PC-9 (cell line): Measurements from ENCODE around the gene LASP1.

Experiments
- EZH2 ChIP-seq: fragments of 200-600 bp; sonication (generic); IDR thresholded peaks from 2 replicates; pipeline ENCODE4 v1.8.0; 2017; ENCODE audit warnings: antibody characterized with exemption, low read depth
- TF ChIP-seq, protein P1 (sequence below): fragments of 200-600 bp; sonication (generic); conservative IDR thresholded peaks from 2 replicates; pipeline ENCODE4 v1.6.1; 2017; ENCODE audit warnings: mixed run types, antibody characterized with exemption, mild to moderate bottlenecking, moderate library complexity

DNA sequence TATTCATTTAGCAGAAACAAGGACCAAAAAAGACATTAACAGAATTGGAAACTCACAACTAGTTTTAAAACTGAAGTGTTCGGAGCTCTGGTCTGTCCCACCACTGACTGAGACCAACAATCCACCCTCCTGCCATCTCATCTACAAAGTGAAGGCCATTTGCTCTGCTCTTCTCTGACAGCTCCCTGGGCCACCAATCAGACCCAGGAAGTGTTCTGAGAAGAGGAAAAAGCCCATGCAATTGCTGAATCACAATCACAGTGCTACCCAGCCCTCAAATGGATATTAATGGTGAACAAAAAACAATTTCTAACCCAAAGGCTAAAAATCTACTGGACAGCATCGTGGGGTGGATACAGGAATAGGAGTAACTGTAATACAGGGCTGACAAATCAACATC lies 18.4 kb upstream of the LASP1 start:
- TF ChIP-seq, protein P1, sequence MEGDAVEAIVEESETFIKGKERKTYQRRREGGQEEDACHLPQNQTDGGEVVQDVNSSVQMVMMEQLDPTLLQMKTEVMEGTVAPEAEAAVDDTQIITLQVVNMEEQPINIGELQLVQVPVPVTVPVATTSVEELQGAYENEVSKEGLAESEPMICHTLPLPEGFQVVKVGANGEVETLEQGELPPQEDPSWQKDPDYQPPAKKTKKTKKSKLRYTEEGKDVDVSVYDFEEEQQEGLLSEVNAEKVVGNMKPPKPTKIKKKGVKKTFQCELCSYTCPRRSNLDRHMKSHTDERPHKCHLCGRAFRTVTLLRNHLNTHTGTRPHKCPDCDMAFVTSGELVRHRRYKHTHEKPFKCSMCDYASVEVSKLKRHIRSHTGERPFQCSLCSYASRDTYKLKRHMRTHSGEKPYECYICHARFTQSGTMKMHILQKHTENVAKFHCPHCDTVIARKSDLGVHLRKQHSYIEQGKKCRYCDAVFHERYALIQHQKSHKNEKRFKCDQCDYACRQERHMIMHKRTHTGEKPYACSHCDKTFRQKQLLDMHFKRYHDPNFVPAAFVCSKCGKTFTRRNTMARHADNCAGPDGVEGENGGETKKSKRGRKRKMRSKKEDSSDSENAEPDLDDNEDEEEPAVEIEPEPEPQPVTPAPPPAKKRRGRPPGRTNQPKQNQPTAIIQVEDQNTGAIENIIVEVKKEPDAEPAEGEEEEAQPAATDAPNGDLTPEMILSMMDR = no peak
- TF ChIP-seq EZH2 = no peak
